ENCODE measurements around the gene CCDC146. TPM values are rescaled to one million over a fixed set of nuclear protein-coding genes. Genes with fewer than 3 reads are reported as not detected.
A peak's percentile ranks its signal among the peaks of the same experiment; 100 is the strongest.
"Not testable (repeated sequence)": the region's sequence is repeated elsewhere in the genome, so short reads cannot be mapped to it uniquely, and the experiment has no call there.

Gene CCDC146
- total RNA-seq, 1 experiment from 2014 or later, result 1.2 TPM

DNA sequence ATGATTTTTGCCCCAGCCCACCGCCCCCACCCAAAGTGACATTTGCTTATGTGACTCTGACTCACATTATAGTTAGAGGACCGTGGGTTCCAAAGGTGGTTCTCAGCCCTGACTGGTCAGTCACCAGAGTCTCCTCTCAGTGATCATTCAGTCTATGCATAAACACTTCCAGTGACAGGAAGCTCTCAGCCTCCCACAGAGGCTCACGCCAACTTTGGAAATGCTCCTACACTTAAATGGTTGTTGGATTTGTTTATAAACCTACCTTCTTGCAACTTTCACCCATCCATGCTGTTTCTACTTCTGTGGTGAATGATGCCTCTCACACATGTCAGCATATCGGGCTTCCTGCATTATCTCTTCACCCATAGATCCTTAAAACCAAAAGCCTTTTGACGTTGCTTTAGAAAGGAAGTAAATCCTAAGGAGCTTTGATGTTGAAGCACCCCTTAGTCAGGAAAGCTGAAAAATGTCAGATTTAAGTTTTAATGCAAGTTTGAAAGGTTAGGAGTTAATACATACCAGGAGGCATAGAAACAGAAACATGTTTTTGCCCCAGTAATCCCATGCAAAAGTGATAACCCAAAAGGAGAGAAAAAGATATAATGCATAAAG, 123.7 kb downstream of the CCDC146 start:
- DNase-seq (ENCODE audit: low spot score), result no peak

DNA sequence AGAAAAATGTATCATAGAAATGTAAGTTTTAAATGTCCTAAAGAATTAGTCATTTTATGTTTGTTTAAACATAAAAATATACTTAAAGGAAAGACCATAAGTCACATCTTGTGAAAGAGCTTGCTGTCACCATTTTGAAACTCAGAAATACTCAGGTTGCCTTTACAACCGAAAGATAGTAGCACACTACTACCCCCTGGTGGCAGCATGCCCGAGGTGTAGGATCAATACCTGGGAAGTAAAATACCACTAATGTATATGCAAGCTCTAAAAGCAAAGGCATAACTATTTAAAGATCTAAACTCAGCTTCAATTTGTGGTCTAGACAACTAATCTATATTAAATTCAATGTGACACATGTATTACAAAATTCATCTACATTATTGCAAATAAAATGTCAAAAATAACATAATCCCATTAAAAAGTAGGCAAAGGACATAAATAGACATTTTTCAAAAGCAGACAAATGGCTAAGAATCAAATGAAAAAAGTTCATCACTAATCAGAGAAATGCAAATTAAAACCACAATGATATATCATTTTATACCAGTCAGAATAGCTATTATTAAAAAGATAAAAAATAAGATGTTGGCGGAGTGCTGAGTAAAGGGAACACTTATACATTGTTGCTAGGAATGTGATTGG, 124.9 kb downstream of the CCDC146 start:
- DNase-seq (ENCODE audit: low spot score), result peak; percentile 73

DNA sequence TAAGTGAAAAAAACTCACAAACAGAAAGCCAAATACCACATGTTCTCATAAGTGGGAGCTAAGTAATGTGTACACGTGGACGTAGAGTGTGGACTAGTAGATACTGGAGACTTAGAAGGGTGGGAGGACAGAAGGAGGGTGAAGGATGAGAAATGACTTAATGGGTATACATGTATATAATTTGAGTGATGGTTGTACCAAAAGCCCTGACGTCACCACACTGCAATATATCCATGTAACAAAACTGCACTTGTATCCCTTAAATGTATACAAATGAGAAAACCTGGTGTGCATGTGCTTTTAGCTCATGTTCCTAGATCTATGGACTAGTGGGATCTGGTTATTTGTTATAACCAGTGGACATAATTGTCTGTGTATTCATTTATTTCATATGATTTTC, 125.7 kb downstream of the CCDC146 start:
- no peak for DNase-seq (ENCODE audit: low spot score)

DNA sequence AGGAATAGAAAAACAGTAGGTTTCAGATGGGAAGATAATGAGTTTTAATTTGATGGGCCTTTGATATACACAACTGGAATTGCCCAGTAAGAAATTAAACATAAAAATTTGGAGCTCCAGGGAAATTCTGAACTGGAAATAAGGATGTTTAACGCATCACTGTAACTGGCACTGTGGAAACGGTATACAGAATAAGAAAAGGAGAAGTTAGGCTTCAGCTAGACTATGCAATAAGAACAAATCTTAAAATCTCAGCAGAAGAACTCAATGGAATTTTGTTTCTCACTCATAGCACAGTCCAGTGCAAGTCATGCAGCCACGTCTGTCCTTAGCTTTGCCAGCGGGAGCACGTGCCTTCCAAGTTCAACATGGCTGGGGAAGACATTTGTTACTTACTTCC, 130.1 kb downstream of the CCDC146 start:
- DNase-seq (ENCODE audit: low spot score), result no peak

DNA sequence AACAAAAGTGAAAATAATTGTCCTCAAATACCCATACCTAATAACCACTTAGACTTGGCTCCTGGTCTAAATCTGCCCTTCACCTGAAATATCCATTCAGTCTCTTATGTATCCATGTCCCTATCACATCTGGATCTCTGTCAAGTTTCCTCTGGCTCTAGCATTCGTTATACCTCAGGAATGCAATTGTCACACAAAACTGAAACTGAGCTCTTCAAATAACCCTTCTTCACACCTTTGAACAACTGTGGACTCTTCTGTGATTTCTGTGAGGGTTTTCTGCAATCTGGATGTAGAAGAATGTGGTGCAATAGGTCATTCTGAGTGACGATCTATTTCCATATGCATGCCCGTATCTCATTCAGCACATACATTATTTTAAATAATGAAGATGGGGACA, 130.7 kb downstream of the CCDC146 start:
- DNase-seq (ENCODE audit: low spot score), result no peak

DNA sequence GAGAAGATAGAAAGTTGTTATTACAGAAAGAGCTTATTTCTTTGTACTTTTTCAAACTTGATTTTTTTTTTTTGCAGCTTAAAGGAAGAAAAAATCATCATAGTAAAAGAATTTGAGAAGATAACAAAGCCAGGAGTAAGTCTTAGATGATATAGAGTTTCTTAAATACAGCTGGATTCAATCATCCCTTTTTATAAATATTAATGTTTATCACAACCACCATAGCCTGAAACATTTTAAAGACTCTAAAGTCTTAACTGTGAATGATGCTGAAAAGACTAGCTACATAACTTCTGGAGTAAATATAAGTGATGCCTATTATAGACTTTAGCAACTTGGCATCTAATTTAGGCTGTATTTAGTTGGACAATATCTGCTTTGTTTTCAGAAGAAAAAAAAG, 132.0 kb downstream of the CCDC146 start:
- DNase-seq (ENCODE audit: low spot score), result no peak

DNA sequence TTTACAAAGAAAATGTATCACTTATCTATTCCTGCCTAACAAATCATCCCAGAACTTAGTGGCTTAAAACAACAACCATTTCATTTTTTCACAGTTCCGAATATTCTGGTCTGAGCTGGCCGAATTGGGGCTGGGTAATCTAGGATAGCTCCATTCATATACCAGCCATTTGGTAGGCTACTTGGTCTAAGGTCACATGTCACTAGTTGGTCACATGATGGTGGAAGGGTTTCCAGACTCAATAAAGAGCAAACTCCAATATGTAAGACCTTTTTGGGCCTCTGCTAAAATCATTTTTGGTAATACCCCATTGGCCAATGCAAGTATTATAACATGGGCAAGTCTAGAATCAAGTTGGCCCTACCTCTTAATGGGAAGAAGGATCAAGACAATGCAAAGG, 132.5 kb downstream of the CCDC146 start:
- no peak for DNase-seq (ENCODE audit: low spot score)

DNA sequence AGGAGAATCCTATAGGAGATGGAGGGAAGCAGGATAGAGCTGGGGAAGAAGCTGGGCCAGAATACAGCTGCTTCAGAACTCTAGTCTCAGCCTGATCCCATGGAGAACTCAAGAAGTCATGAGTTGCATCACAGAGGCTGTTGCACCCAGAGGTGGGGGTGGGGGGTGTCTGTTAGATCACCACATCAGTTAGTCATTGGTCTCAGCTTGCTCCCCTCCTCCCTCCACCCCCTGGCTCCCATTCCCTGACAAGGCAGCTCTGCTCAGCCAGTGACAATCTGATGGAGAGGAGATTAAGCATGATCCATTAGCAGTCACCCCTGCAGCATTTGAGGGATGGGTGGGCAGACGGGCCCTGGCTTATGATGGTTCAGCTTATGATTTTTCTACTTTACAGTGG, 135.6 kb downstream of the CCDC146 start:
- DNase-seq (ENCODE audit: low spot score), result peak; percentile 18

DNA sequence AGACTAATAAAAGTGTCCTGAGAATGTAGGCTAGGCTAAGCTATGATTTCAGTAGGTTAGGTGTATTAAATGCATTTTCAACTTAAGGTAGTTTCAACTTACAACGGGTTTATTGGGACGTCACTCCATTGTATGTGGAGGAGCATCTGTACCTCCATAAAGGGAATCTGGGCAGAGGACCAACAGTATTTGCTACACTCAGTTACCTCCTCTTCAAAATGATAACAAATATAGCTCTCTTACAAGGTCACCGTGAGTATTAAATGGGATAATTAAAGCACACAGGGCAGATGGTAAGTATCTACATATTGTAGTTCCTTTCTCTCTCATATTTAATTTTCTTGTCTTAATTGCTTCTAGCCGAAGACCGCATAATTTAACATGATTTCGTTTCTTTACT, 136.2 kb downstream of the CCDC146 start:
- no peak for DNase-seq (ENCODE audit: low spot score)

DNA sequence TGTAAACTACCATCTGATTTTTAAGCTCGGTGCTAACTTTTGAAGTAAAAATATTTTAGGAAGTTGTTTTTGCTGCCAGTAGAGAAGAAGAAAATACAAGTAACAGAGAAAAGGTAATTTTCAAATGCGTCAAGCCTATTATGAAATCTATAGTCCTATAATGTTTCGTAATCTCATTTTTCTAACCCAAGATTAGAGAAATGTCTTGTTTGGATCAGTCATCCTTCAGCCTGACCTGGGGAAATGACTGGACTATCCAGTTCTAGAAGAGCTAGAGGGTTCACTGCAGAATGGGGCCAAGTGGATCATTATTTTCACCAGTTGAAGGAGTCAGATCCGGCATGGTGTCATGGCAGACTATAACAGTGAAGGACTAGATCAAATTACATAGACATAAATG, 139.9 kb downstream of the CCDC146 start:
- no peak for DNase-seq (ENCODE audit: low spot score)

DNA sequence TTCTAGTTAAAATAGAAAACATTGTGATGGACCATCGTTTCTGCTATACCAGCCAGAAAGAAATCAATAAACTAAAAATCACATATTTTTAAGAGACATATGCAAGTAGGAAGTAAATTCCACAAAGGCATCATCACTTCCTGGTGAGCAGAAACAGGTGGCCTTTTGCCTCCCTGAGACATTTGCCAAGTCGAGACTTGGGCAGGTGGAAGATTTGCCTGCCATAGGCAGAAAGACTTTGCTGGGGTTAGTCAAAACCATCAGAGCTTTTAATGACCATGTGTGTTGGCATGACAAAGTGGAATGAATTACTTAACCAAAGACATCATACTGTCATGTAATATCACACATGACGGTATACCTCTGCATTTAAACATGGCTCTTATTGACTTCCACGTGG, 143.3 kb downstream of the CCDC146 start:
- DNase-seq (ENCODE audit: low spot score), result no peak

DNA sequence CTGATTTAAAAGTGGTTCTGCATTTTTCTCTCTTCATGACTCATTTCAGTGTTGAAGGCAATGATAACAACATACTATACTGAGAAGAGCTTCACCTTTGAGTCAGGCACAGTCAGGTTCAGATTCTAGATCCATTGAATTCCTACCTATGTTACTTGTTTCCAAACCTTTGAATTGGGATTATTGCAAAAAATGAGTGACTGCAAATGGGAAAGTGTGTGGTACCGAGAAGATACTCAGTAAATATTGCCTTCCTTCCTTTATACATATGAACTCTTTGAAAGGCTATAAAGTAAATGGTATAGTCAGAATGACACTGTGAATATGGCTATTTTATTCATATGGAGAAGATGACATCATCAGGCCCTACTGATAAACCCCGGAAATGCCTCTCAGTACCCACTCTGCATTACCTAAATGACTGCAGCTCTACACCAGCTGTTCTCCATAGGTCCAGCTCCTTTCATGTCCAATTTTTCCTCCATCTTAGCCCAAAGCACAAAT, 143.9 kb downstream of the CCDC146 start:
- no peak for DNase-seq (ENCODE audit: low spot score)

DNA sequence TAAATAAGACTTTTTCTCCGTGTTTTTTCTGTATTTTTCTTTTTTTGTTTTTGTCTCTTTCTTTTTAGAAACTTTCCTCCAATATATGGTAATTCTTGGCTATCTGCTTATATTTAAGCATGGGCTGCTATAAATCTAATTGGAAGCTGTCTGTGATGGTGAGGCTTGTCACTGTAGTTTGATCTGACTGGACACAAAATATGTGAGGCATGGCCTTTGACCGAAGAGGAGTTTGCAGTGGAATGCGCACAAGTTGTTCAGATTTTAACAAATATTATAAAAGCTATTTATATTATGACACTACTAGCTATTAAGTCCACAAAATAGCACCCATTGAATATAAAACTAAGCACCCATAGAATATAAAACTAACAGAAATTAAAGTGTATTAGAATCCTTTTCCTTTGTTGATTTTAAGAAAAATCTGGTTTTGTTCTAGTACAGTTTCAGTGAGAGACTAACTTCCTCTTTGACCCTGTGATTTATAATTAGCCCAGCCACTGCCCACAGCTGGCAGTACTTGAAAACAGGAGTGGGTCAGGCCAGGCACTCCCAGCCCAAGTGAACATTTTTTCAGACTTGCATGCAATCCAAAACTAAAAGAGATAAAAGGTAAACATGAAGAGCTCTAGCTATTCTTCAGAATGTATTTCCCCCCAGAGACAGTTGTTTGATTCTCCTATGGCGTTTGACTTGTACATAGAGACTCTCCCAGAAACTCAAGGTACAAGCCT, 147.1 kb downstream of the CCDC146 start:
- no peak for DNase-seq (ENCODE audit: low spot score)

DNA sequence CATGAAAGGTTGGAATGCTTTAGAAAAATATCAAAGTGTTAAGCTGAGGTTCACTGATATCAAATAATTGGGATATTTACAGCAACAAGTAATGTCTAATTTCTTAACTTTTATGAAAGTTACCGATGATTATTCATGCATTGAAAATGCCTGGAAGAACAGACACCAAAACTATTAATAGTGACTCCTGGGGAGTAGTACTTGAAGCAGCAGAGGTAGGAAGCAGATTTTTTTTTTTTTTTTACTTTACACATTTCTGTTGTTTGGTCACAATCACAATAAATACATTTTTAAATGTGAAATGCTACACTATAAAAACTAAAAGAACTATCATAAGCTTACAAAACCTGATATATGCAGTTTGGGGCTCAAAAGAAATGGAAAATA, 147.7 kb downstream of the CCDC146 start:
- DNase-seq (ENCODE audit: low spot score), result no peak

DNA sequence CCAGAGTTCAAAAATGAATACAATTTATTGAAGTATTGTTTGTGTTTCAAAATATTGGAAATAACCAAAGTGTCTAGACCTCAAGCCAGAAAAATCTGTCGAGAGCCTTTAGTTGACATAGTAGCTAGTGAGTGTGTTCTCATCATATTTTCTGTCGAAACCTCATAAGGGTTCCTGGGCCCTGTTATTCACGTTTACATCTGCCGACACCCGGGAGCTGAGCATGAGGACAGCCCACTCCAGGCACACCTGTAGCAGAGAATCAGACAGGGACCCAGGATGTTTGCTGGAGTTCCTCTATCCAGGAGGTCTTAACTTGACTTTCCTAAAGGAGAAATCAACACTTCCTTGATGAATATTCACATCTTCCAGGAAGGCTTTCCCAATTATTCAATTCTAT, 149.4 kb downstream of the CCDC146 start:
- DNase-seq (ENCODE audit: low spot score), result no peak

DNA sequence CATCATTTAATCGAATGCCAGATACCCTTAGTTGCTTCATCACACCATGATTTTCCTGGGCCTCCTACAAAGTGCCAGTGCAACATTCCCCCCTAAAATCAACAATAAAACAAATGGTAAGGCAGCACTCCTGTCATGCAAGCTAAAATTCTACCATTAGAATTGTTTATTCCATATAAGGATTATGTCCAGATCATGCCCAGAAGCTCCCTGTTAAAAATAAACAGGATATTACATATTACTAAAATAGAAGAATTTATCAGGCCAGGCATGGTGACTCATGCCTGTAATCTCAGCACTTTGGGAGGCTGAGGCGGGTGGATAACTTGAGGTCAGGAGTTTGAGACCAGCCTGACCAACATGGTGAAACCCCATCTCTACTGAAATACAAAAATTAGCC, 153.2 kb downstream of the CCDC146 start:
- not testable (repeated sequence) for DNase-seq (ENCODE audit: low spot score)

DNA sequence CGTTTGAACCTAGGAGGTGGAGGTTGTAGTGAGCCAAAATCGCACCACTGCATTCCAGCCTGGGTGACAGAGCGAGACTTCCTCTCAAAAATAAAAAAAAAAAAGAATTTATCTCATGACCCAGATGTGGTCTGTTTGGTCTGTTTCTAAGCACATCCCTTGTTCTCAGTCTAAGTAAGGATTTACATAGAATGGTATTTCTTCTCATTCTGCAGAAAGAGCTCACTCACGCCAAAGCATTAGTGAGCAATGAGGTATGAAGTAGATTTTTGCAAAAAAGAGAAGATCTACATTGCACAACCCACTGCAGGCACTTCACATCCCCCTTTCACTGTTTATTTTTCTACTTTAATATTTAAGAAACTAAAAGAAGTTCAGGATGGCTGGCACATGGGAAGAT, 153.7 kb downstream of the CCDC146 start:
- DNase-seq (ENCODE audit: low spot score), result no peak

DNA sequence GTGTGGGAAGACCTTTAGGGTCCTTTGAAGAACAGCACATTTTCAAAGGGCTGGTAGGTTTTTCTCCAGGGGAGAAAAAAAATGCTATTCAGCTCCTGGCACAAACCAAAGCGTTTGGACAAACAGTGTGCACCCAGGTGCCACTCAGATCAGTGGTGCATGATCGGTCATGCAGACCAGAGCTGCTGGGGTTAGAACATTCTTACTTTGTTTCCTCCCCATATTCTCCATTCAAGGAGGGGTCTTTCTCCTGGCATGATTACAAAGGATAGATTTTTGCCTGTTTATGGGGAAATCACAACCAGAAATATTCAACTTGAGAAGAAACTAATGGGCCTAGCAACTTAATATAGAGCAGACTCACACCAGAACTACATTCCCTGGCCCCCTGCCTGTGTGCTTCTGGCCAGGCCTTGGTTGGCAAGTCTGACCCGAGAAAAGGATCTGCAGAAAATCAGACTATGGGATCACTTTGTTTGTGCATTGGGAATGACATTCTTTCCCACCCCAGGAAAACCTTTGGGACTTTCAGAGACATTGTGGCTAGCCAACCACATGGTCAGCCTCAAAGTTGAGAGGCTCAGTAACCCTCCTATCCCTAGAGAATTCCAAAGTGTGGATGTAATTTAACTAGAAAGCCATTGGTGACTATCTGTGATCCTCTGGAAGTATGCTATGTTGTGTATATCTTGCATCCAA, 159.5 kb downstream of the CCDC146 start:
- DNase-seq (ENCODE audit: low spot score), result no peak

DNA sequence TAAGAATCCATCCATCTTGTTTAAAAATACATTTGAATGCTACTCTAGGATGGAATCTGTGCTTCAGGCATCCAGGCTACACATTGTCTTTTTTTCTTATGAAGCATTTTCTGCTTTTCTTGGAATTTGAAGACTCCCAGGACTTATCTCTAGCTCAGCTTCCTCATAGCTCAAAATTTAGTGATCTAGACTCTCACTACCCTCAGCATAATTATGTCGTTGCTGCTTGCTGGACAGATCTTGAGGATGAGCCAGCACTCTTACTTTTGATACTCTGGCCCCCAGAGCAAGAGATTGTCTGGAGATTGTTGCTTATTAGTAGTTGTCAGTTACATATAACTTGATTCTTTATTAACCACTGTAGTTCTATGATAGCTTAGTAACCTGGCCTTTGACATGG, 160.5 kb downstream of the CCDC146 start:
- no peak for DNase-seq (ENCODE audit: low spot score)

DNA sequence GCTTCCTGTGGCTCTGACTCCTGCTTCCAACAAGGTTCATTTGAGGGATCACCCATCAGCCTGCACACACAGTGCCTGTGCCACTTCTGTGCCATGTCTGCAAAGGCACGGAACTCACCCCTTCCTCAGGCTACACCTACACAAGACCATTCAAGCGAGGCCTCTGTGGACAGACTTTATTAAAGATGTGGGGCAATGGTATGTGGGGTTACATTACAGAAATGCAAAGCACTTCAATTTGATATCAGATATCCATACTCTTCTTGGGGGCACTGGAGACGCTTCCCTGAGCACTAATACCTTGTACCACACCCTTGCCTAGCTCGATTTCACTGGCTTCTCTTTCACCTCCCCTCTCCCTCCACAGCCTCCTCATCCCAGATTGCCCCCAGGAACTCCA, 161.6 kb downstream of the CCDC146 start:
- DNase-seq (ENCODE audit: low spot score), result no peak

DNA sequence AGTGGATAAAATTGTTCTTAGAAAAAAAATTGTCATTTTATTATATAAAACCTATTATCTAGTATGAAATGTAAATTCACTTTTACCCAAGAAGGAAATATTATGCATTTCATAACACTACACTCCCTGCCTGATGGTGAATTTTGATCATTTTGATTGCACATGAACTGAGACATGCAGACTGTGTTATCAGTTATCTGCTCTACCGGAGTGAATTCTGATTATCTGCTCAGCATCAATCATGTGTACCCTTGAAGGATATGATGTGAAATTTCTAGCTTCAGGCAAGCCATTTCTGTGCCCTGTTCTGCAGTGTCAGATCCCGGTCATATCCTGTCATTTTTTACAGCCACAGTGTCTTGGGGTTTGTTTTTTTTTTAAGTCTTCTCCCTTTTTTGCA, 162.2 kb downstream of the CCDC146 start:
- DNase-seq (ENCODE audit: low spot score), result no peak

DNA sequence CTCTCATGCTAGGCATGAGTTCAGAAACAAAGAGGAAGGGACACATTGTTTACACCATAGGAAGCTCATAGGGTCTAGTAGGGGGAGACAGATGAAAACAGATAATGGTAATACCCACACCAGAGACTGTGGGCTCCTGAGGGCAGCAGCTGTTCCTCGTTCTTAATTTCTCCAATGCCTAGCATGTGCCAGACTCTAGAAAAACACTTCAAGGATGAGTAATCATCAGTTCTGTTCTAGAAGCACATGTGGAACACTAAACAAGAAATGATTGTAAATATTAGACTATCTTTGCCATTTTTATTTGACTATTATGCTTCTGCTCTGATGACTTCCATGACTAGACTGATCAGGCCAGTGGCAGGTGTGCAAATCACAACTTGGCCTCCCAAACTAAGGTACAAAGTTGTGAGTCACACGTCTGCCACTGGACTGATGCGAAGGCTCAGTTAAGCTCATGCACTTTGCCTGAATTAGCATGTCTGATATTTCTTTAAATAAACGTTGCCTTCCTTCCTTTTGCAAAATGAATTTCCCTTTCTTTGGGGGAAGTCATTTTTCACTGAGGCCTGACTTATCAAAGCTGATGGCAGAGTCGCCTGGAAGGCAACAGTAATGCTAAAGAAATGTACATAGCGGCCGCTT, 166.4 kb downstream of the CCDC146 start:
- no peak for DNase-seq (ENCODE audit: low spot score)
